HepG2 (cell line): ENCODE measurements around the gene C12orf60. TPM values are rescaled to one million over a fixed set of nuclear protein-coding genes. Genes with fewer than 3 reads are reported as not detected.

Experiments used
- ATRX ChIP-seq: sonication (generic); formaldehyde crosslinking; IDR thresholded peaks from 2 replicates; pipeline ENCODE4 v1.4.0; 2020; ENCODE audit warnings: missing genetic modification reagents, borderline replicate concordance
- EHMT2 ChIP-seq: fragments of 200-600 bp; sonication (generic); IDR thresholded peaks from 2 replicates; pipeline ENCODE4 v1.7.0; 2017; ENCODE audit warnings: antibody characterized with exemption, low read depth, low read length, borderline replicate concordance
- FOXJ3 ChIP-seq: sonication (generic); formaldehyde crosslinking; IDR thresholded peaks from 2 replicates; pipeline ENCODE4 v1.4.0; 2020; ENCODE audit warnings: missing genetic modification reagents, mild to moderate bottlenecking, borderline replicate concordance
- HMG20A ChIP-seq: IDR thresholded peaks from 2 replicates; pipeline ENCODE4 v1.6.1; 2016; ENCODE audit warnings: borderline replicate concordance
- IKZF4 ChIP-seq: sonication (generic); formaldehyde crosslinking; IDR thresholded peaks from 2 replicates; pipeline ENCODE4 v1.5.1; 2020; ENCODE audit warnings: borderline replicate concordance, mild to moderate bottlenecking, low read depth, missing genetic modification reagents; ENCODE audit errors: not compliant biosample characterization
- IRF2 ChIP-seq: IDR thresholded peaks from 2 replicates; pipeline ENCODE4 v1.6.1; 2018; ENCODE audit warnings: missing genetic modification reagents, missing compliant biosample characterization
- MAZ ChIP-seq, 2 experiments: sonication (generic) in 1 of 2; formaldehyde crosslinking in 1 of 2; IDR thresholded peaks; 2 replicates each; pipeline versions ENCODE4 v1.5.0 to v1.6.1; 2012 to 2020; ENCODE audit warnings: low read depth in 2 of 2, mild to moderate bottlenecking in 2 of 2, borderline replicate concordance in 1 of 2, improper control_type of control experiment in 1 of 2, low read length in 1 of 2, missing genetic modification reagents in 1 of 2, moderate library complexity in 1 of 2
- NFE2 ChIP-seq: sonication (generic); formaldehyde crosslinking; IDR thresholded peaks from 2 replicates; pipeline ENCODE4 v1.4.0; 2020; ENCODE audit warnings: missing genetic modification reagents
- NFYB ChIP-seq: sonication (generic); formaldehyde crosslinking; IDR thresholded peaks from 2 replicates; pipeline ENCODE4 v1.4.0; 2020; ENCODE audit warnings: missing genetic modification reagents
- PHF8 ChIP-seq: sonication (generic); formaldehyde crosslinking; IDR thresholded peaks from 2 replicates; pipeline ENCODE4 v1.5.0; 2020; ENCODE audit warnings: missing genetic modification reagents
- TARDBP ChIP-seq: sonication (generic); formaldehyde crosslinking; IDR thresholded peaks from 2 replicates; pipeline ENCODE4 v1.8.0; 2022; ENCODE audit warnings: mild to moderate bottlenecking, missing genetic modification reagents
- TMF1 ChIP-seq: sonication (generic); formaldehyde crosslinking; IDR thresholded peaks from 2 replicates; pipeline ENCODE4 v1.8.1; 2022; ENCODE audit warnings: low read depth, missing genetic modification reagents
- ZBTB25 ChIP-seq: IDR thresholded peaks from 2 replicates; pipeline ENCODE4 v1.6.1; 2018; ENCODE audit warnings: missing genetic modification reagents
- ZNF180 ChIP-seq: sonication (generic); formaldehyde crosslinking; IDR thresholded peaks from 2 replicates; pipeline ENCODE4 v1.4.0; 2020; ENCODE audit warnings: low read depth, missing genetic modification reagents, borderline replicate concordance
- ZNF557 ChIP-seq: sonication (generic); formaldehyde crosslinking; IDR thresholded peaks from 2 replicates; pipeline ENCODE4 v1.4.0; 2020; ENCODE audit warnings: missing genetic modification reagents
- ZNF570 ChIP-seq: sonication (generic); formaldehyde crosslinking; IDR thresholded peaks from 2 replicates; pipeline ENCODE4 v1.4.0; 2020; ENCODE audit warnings: mild to moderate bottlenecking, missing genetic modification reagents, borderline replicate concordance
- ZNF761 ChIP-seq: sonication (generic); formaldehyde crosslinking; conservative IDR thresholded peaks from 2 replicates; pipeline ENCODE4 v1.4.0; 2020; ENCODE audit warnings: mild to moderate bottlenecking, missing genetic modification reagents
- ZNF839 ChIP-seq: sonication (generic); formaldehyde crosslinking; IDR thresholded peaks from 2 replicates; pipeline ENCODE4 v1.4.0; 2020; ENCODE audit warnings: missing genetic modification reagents, mild to moderate bottlenecking, borderline replicate concordance
- ZSCAN20 ChIP-seq: sonication (generic); formaldehyde crosslinking; IDR thresholded peaks from 2 replicates; pipeline ENCODE4 v1.4.0; 2020; ENCODE audit warnings: missing genetic modification reagents, mild to moderate bottlenecking, borderline replicate concordance
- ZSCAN25 ChIP-seq: sonication (generic); formaldehyde crosslinking; IDR thresholded peaks from 2 replicates; pipeline ENCODE4 v1.8.0; 2022; ENCODE audit warnings: mild to moderate bottlenecking, missing genetic modification reagents
- polyA plus RNA-seq, 8 experiments: library from polyadenylated mRNA; depleted of rRNA in 3 of 8; stranded (reverse) in 7 of 8; unstranded in 1 of 8; fragments of >200 nt; fragmentation: Illumina TruSeq in 4 of 8; extraction: Trizol in 4 of 8; gene quantifications; 2 replicates each; pipeline versions ENCODE4 v1.2.1 to v1.2.3, GENCODE V29; 2011 to 2016; ENCODE audit warnings: low read depth in 4 of 8, missing spikeins in 1 of 8, mixed read lengths in 1 of 8; ENCODE audit not compliant: insufficient read depth in 1 of 8
- total RNA-seq, 5 experiments: library from RNA; depleted of rRNA; stranded (reverse); fragments of >200 nt; fragmentation: Illumina TruSeq; extraction: Trizol; gene quantifications; 2 replicates each; pipeline ENCODE4 v1.2.3, GENCODE V29; 2016; ENCODE audit warnings: low read depth in 1 of 5
- TF ChIP-seq, protein P1 (sequence below): sonication (generic); formaldehyde crosslinking; IDR thresholded peaks from 2 replicates; pipeline ENCODE4 v1.4.0; 2020; ENCODE audit warnings: mild to moderate bottlenecking, missing genetic modification reagents
- TF ChIP-seq, protein P2 (sequence below): sonication (generic); formaldehyde crosslinking; IDR thresholded peaks from 2 replicates; pipeline ENCODE4 v1.4.0; 2020; ENCODE audit warnings: missing genetic modification reagents, mild to moderate bottlenecking, borderline replicate concordance

C12orf60 gene
- total and polyA plus RNA-seq, 2 of the 13 experiments (the other 11 are each of a cell fraction or from before 2014, with no cell fraction given) = 0.55 to 1.4 TPM

DNA sequence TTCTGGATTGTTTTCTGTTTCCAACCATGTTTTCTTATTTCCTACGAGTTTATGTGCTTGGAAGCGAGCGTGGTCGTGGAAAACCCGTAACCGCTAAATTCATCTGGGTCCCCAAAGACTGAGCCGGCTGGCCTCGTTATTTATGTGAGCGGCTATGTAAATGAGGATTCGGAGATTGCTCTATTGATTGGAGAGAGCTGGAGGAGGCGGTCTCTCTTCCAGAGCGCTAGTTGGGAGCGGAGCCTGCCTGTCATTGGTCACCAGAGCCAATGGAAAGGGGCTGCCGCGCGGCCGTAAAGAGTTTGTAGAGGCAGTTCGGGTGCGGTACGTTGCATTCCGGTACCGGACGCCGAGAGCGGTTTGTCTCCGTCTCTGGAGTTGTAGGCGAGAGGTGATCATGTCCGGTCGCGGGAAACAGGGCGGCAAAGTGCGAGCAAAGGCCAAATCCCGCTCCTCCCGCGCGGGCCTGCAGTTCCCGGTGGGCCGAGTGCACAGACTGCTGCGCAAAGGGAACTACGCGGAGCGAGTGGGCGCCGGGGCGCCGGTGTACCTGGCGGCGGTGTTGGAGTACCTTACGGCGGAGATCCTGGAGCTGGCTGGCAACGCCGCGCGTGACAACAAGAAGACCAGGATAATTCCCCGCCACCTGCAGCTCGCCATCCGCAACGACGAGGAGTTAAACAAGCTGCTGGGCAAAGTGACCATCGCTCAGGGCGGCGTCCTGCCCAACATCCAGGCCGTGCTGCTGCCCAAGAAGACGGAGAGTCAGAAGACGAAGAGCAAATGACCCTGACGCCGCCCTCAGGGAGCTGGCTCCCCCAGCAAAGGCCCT lies 29.2 kb upstream of the C12orf60 start (continued):
- TF ChIP-seq, protein P1, sequence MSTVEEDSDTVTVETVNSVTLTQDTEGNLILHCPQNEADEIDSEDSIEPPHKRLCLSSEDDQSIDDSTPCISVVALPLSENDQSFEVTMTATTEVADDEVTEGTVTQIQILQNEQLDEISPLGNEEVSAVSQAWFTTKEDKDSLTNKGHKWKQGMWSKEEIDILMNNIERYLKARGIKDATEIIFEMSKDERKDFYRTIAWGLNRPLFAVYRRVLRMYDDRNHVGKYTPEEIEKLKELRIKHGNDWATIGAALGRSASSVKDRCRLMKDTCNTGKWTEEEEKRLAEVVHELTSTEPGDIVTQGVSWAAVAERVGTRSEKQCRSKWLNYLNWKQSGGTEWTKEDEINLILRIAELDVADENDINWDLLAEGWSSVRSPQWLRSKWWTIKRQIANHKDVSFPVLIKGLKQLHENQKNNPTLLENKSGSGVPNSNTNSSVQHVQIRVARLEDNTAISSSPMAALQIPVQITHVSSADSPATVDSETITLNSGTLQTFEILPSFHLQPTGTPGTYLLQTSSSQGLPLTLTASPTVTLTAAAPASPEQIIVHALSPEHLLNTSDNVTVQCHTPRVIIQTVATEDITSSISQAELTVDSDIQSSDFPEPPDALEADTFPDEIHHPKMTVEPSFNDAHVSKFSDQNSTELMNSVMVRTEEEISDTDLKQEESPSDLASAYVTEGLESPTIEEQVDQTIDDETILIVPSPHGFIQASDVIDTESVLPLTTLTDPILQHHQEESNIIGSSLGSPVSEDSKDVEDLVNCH (CRISPR knock-in tag) = no peak
- TF ChIP-seq, protein P2, sequence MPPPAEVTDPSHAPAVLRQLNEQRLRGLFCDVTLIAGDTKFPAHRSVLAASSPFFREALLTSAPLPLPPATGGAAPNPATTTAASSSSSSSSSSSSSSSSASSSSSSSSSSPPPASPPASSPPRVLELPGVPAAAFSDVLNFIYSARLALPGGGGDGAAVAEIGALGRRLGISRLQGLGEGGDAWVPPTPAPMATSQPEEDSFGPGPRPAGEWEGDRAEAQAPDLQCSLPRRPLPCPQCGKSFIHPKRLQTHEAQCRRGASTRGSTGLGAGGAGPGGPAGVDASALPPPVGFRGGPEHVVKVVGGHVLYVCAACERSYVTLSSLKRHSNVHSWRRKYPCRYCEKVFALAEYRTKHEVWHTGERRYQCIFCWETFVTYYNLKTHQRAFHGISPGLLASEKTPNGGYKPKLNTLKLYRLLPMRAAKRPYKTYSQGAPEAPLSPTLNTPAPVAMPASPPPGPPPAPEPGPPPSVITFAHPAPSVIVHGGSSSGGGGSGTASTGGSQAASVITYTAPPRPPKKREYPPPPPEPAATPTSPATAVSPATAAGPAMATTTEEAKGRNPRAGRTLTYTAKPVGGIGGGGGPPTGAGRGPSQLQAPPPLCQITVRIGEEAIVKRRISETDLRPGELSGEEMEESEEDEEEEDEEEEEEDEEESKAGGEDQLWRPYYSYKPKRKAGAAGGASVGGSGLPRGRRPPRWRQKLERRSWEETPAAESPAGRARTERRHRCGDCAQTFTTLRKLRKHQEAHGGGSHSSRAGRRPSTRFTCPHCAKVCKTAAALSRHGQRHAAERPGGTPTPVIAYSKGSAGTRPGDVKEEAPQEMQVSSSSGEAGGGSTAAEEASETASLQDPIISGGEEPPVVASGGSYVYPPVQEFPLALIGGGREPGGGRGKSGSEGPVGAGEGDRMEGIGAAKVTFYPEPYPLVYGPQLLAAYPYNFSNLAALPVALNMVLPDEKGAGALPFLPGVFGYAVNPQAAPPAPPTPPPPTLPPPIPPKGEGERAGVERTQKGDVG = no peak
- no peak for TF ChIP-seq ZNF839 (CRISPR knock-in tag)
- TF ChIP-seq ZSCAN20 (CRISPR knock-in tag) = no peak
- no peak for TF ChIP-seq ZNF557
- no peak for TF ChIP-seq TARDBP
- no peak for TF ChIP-seq ZSCAN25
- TF ChIP-seq ZNF761 (CRISPR knock-in tag) = no peak
- TF ChIP-seq EHMT2 = no peak
- no peak for TF ChIP-seq TMF1 (CRISPR knock-in tag)
- TF ChIP-seq IRF2 (CRISPR knock-in tag) = no peak
- TF ChIP-seq HMG20A (CRISPR knock-in tag) = no peak
- 0 out of 2 replicates have a peak, but pooled peaks have one; percentile 25 for TF ChIP-seq ZBTB25 (CRISPR knock-in tag)
- no peak for TF ChIP-seq ZNF180 (CRISPR knock-in tag)
- TF ChIP-seq MAZ (IDR thresholded peaks at IDR 0.05; ENCODE audit: borderline replicate concordance, low read depth, low read length) = no peak
- TF ChIP-seq MAZ (CRISPR knock-in tag; IDR thresholded peaks at IDR 0.05; ENCODE audit: low read depth) = no peak
- no peak for TF ChIP-seq NFE2 (CRISPR knock-in tag)
- peak; percentile 96 for TF ChIP-seq NFYB (CRISPR knock-in tag)
- TF ChIP-seq ZNF570 (CRISPR knock-in tag) = no peak
- peak; percentile 77 for TF ChIP-seq PHF8 (CRISPR knock-in tag)
- TF ChIP-seq ATRX (CRISPR knock-in tag) = no peak
- no peak for TF ChIP-seq FOXJ3
- TF ChIP-seq IKZF4 (CRISPR knock-in tag) = no peak
